Fibroblast of villous mesenchyme (primary cell): Measurements from ENCODE around the gene TJP1. TPM values are rescaled to one million over a fixed set of nuclear protein-coding genes. Genes with fewer than 3 reads are reported as not detected.

ENCODE experiments used
- DNase-seq: peaks from one replicate; pipeline ENCODE4 v3.0.0-alpha.2; 2010; ENCODE audit warnings: low read depth
- H3K4me3 ChIP-seq: 2 replicates; pipeline ENCODE4 v1.5.1; 2011; ENCODE audit warnings: low read depth, mild to moderate bottlenecking, low read length
- CTCF ChIP-seq: IDR thresholded peaks from 2 replicates; pipeline ENCODE4 v1.5.1; 2012; ENCODE audit warnings: low read depth, mild to moderate bottlenecking, low read length; ENCODE audit not compliant: insufficient read depth
- total RNA-seq: library from RNA; depleted of rRNA; stranded (reverse); fragments of >200 nt; gene quantifications from 2 replicates; pipeline ENCODE4 v1.2.3, GENCODE V29; 2012

The TJP1 gene
- total RNA-seq, 1 donor, result 103 TPM

- DNase-seq, result no peak
- no peak for TF ChIP-seq CTCF
- H3K4me3 ChIP-seq, result no peak overlapping the region
These were observed 131.3 kb downstream of the TJP1 start for GRCh38 chr15:29690765-29691475.

GRCh38 chr15:29689287-29689986 lies 132.8 kb downstream of the TJP1 start:
- TF ChIP-seq CTCF, result no peak
- H3K4me3 ChIP-seq, result no peak overlapping the region
- no peak for DNase-seq

- no peak for DNase-seq
- H3K4me3 ChIP-seq, result no peak overlapping the region
- TF ChIP-seq CTCF, result no peak
These were observed 133.6 kb downstream of the TJP1 start for GRCh38 chr15:29688506-29689286.

- no peak for TF ChIP-seq CTCF
- H3K4me3 ChIP-seq, result no peak overlapping the region
- DNase-seq, result no peak
These were observed 134.2 kb downstream of the TJP1 start for GRCh38 chr15:29687939-29688505.

GRCh38 chr15:29687204-29687815 lies 135.0 kb downstream of the TJP1 start:
- no peak overlapping the region for H3K4me3 ChIP-seq
- no peak for TF ChIP-seq CTCF
- DNase-seq, result no peak

GRCh38 chr15:29686445-29687203 lies 135.6 kb downstream of the TJP1 start:
- no peak for TF ChIP-seq CTCF
- no peak for DNase-seq
- H3K4me3 ChIP-seq, result no peak overlapping the region
